Measurements from ENCODE around the gene L1CAM.

L1CAM gene

GRCh38 chrX:153864101-153864500 lies 21.9 kb downstream of the L1CAM start:
- H3K36me3 Mint-ChIP-seq = peaks cover 9 to 12% of the 10 kb centered on the region in 2 donors
- H3K27me3 Mint-ChIP-seq = peaks cover 0 to 6% of the 10 kb centered on the region in 2 donors
- no peaks in the 10 kb centered on the region for H3K9me3 Mint-ChIP-seq
- no peak overlapping the region for H3K27ac Mint-ChIP-seq
- no peak overlapping the region for H3K4me3 Mint-ChIP-seq
- DNase-seq (no peak), ATAC-seq (replicated peaks) (no peak)
- peaks cover 2 to 7% of the 10 kb centered on the region in 2 donors for H3K4me1 Mint-ChIP-seq

- DNase-seq (no peak), ATAC-seq (replicated peaks) (no peak)
- H3K27ac Mint-ChIP-seq = no peak overlapping the region
- no peaks in the 10 kb centered on the region for H3K9me3 Mint-ChIP-seq
- peaks cover 2 to 7% of the 10 kb centered on the region in 2 donors for H3K4me1 Mint-ChIP-seq
- no peak overlapping the region for H3K4me3 Mint-ChIP-seq
- H3K27me3 Mint-ChIP-seq = peaks cover 0 to 4% of the 10 kb centered on the region in 2 donors
- H3K36me3 Mint-ChIP-seq = peaks cover 9 to 11% of the 10 kb centered on the region in 2 donors
These were observed 22.6 kb downstream of the L1CAM start for GRCh38 chrX:153863251-153863991.

GRCh38 chrX:153862369-153863250 lies 23.4 kb downstream of the L1CAM start:
- DNase-seq (no peak), ATAC-seq (replicated peaks) (no peak)
- peak overlapping the region; percentile 78 for H3K27ac Mint-ChIP-seq
- peaks cover 7% of the 10 kb centered on the region in 2 donors for H3K36me3 Mint-ChIP-seq
- H3K4me3 Mint-ChIP-seq = no peak overlapping the region
- no peaks in the 10 kb centered on the region for H3K9me3 Mint-ChIP-seq
- peaks cover 0 to 4% of the 10 kb centered on the region in 2 donors for H3K27me3 Mint-ChIP-seq
- H3K4me1 Mint-ChIP-seq = peaks cover 2 to 8% of the 10 kb centered on the region in 2 donors

- ATAC-seq (replicated peaks) = no peak
- no peak overlapping the region for H3K4me3 Mint-ChIP-seq
- H3K9me3 Mint-ChIP-seq = no peaks in the 10 kb centered on the region
- DNase-seq = no peak
- H3K27me3 Mint-ChIP-seq = peaks cover 0 to 8% of the 10 kb centered on the region in 2 donors
- H3K36me3 Mint-ChIP-seq = peaks cover 7% of the 10 kb centered on the region in 2 donors
- peaks cover 3 to 14% of the 10 kb centered on the region in 2 donors for H3K4me1 Mint-ChIP-seq
- no peak overlapping the region for H3K27ac Mint-ChIP-seq
These were observed 24.2 kb downstream of the L1CAM start for GRCh38 chrX:153861733-153862310.

- Mint-ChIP-seq H3K4me1 (peaks cover 3 to 14% of the 10 kb centered on the region in 2 donors), H3K9me3 (no peaks in the 10 kb centered on the region), H3K27me3 (peaks cover 0 to 8% of the 10 kb centered on the region in 2 donors), H3K27ac (no peak overlapping the region), H3K36me3 (peaks cover 7% of the 10 kb centered on the region in 2 donors), H3K4me3 (no peak overlapping the region)
- no peak for ATAC-seq (replicated peaks)
- DNase-seq = no peak
These were observed 24.8 kb downstream of the L1CAM start for GRCh38 chrX:153861151-153861550.

- Mint-ChIP-seq H3K4me1 (peaks cover 2 to 14% of the 10 kb centered on the region in 2 donors), H3K9me3 (no peaks in the 10 kb centered on the region), H3K27me3 (peaks cover 3 to 8% of the 10 kb centered on the region in 2 donors), H3K27ac (no peak overlapping the region), H3K36me3 (no peaks in the 10 kb centered on the region), H3K4me3 (no peak overlapping the region)
- no peak for ATAC-seq (replicated peaks)
- no peak for DNase-seq
These were observed 28.5 kb downstream of the L1CAM start for GRCh38 chrX:153857348-153857903.

GRCh38 chrX:153854702-153855101 lies 31.3 kb downstream of the L1CAM start:
- no peak overlapping the region for H3K27ac Mint-ChIP-seq
- H3K36me3 Mint-ChIP-seq = no peaks in the 10 kb centered on the region
- peaks cover 9 to 18% of the 10 kb centered on the region in 2 donors for H3K27me3 Mint-ChIP-seq
- no peak overlapping the region for H3K4me3 Mint-ChIP-seq
- peaks cover 2 to 7% of the 10 kb centered on the region in 2 donors for H3K4me1 Mint-ChIP-seq
- no peak for ATAC-seq (replicated peaks)
- no peak for DNase-seq
- H3K9me3 Mint-ChIP-seq = no peaks in the 10 kb centered on the region

- Mint-ChIP-seq H3K4me3 (no peak overlapping the region), H3K9me3 (no peaks in the 10 kb centered on the region), H3K27ac (no peak overlapping the region), H3K4me1 (peaks cover 2 to 7% of the 10 kb centered on the region in 2 donors), H3K27me3 (peaks cover 9 to 15% of the 10 kb centered on the region in 2 donors), H3K36me3 (no peaks in the 10 kb centered on the region)
- no peak for ATAC-seq (replicated peaks)
- DNase-seq = no peak
These were observed 32.1 kb downstream of the L1CAM start for GRCh38 chrX:153853902-153854267.

GRCh38 chrX:153853180-153853901 lies 32.6 kb downstream of the L1CAM start:
- H3K9me3 Mint-ChIP-seq = no peaks in the 10 kb centered on the region
- DNase-seq (no peak), ATAC-seq (replicated peaks) (no peak)
- H3K27ac Mint-ChIP-seq = no peak overlapping the region
- H3K27me3 Mint-ChIP-seq = peaks cover 9 to 15% of the 10 kb centered on the region in 2 donors
- H3K4me3 Mint-ChIP-seq = no peak overlapping the region
- H3K36me3 Mint-ChIP-seq = no peaks in the 10 kb centered on the region
- peaks cover 2 to 7% of the 10 kb centered on the region in 2 donors for H3K4me1 Mint-ChIP-seq

- DNase-seq = no peak
- H3K4me1 Mint-ChIP-seq = peaks cover under 1% of the 10 kb centered on the region in 2 donors
- H3K27me3 Mint-ChIP-seq = peaks cover 9 to 12% of the 10 kb centered on the region in 2 donors
- H3K27ac Mint-ChIP-seq = no peak overlapping the region
- no peaks in the 10 kb centered on the region for H3K36me3 Mint-ChIP-seq
- H3K4me3 Mint-ChIP-seq = no peak overlapping the region
- no peak for ATAC-seq (replicated peaks)
- no peaks in the 10 kb centered on the region for H3K9me3 Mint-ChIP-seq
These were observed 34.0 kb downstream of the L1CAM start for GRCh38 chrX:153851981-153852380.

GRCh38 chrX:153848325-153848724 lies 37.6 kb downstream of the L1CAM start:
- no peaks in the 10 kb centered on the region for H3K36me3 Mint-ChIP-seq
- no peaks in the 10 kb centered on the region for H3K9me3 Mint-ChIP-seq

GRCh38 chrX:153845842-153846241 lies 40.1 kb downstream of the L1CAM start:
- Mint-ChIP-seq H3K27ac (no peak overlapping the region), H3K4me1 (peaks cover 2 to 5% of the 10 kb centered on the region in 2 donors), H3K36me3 (no peaks in the 10 kb centered on the region), H3K27me3 (peaks cover 6 to 12% of the 10 kb centered on the region in 2 donors), H3K4me3 (no peak overlapping the region), H3K9me3 (no peaks in the 10 kb centered on the region)
- ATAC-seq (replicated peaks) (no peak), DNase-seq (no peak)

More at GRCh38 chrX:153848325-153848724, 37.6 kb downstream of the L1CAM start:
- Mint-ChIP-seq H3K27ac (no peak overlapping the region), H3K4me1 (peaks cover 2 to 5% of the 10 kb centered on the region in 2 donors), H3K4me3 (no peak overlapping the region), H3K27me3 (peaks cover 11 to 14% of the 10 kb centered on the region in 2 donors)
- no peak for DNase-seq
- ATAC-seq (replicated peaks) = no peak

- no peak overlapping the region for H3K4me3 Mint-ChIP-seq
- DNase-seq (no peak), ATAC-seq (replicated peaks) (peak in 1 of 2 donors; percentile 42)
- no peak overlapping the region for H3K27ac Mint-ChIP-seq
- H3K9me3 Mint-ChIP-seq = no peaks in the 10 kb centered on the region
- H3K27me3 Mint-ChIP-seq = peaks cover 6 to 13% of the 10 kb centered on the region in 2 donors
- no peaks in the 10 kb centered on the region for H3K36me3 Mint-ChIP-seq
- peaks cover 2 to 5% of the 10 kb centered on the region in 2 donors for H3K4me1 Mint-ChIP-seq
These were observed 40.8 kb downstream of the L1CAM start for GRCh38 chrX:153845195-153845594.
